ENCODE measurements around the gene SF3A1.

SF3A1 gene

DNA sequence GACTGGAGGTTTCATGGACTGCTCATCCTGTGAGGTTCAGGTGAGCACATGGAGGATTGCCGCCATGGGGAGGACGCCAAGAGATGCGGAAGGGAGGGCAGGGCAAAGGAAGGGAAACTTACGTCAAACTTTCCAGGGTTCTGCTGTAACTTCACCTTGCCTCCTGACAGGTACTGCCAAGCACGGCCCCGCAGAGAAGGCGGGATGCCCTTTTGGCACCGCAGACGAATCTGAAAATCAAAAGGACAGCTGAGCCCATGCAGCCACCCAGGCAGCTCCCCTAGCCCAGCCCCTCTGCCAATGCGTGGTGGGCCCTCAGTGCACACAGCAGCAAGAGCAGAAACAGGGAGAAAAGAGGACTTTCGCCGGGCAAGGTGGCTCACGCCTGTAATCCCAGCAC is 57.4 kb downstream of the SF3A1 start:
- DNase-seq: no peak

DNA sequence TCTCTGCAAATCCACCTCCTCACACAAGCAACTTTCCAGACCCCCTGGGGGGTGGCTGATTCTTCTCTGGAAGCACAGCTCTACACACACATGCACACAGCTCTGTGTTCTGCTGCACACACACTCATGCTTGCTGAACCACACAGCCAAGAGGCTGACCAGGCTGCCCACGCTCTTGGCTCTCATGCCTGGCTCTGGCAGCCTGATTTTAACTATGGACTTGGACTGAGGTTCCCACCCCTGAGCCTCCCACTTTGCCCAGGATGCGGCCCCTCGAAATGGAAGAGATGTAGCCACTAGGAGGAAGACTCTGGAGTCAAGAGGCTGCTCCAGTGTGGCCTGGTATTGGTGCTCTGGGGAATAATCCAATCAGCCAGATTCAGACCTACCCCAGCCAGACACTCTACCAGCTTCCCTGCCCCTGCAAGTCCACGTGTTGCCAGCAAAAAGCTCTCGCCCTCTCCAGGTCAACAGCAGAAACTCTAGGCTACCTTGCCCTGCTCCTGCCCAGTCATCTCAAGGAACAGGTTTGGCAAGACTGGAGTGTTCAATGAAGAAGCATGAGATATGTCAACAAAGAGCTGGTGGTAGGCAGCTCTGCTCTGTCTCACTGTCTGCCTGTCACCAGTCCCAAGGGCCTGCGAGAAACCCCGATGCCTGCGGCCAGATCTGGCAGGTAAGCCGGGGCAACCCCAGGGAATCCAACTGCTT is 58.5 kb downstream of the SF3A1 start:
- DNase-seq: no peak

DNA sequence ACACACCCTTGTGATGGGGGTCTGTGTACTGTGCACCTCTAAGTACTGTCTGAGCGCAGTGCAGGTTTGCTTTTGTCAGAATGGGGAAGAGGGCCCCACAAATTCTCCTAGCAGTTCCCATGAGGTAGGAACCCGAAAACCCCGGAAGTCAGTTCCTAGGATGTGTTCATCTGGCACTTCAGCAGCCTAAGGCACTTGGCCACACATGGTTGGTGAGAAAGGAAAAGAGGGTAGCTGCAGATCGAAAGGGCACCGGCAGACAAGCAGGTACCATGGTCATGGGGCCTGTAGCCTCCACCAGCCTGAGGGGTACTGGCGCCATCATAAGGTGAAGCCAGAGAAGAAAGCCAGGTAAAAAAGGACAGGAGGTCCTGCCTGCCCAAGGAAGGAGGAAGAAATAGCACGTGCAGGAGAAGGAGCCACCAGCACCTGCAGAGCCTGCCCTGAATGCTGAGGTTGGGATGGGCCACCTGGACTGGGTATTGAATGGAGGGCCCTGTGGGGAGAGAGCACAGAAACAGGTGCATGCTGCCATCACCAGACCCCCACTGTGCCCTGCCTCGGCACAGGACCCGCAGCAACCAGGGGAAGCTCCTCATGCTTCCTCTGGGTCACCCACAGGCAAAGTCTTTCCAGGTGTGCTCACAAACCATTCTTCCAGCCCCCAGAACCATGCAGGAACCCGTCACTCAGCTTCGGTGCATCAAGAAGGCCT is 59.3 kb downstream of the SF3A1 start:
- DNase-seq: no peak

DNA sequence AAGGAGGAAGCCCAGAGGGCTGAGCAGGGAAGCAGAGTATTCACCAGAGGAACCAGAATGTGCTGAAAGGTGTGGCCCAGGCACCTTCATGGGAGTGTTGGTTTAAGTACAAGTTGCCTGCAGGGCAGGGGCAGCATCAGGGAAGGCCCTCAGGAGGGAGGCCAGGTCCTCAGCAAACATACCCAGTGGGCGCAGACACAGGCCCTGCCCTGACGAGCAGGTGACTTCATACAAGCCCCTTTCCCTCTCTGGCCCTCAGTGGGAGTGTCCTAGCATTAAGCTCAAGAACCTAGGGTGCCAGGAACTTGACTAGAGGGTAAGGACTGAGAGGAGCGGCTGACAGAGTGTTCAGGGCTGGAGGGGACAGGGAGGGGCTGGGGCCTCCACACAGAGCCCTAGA is 59.9 kb downstream of the SF3A1 start:
- DNase-seq: no peak

DNA sequence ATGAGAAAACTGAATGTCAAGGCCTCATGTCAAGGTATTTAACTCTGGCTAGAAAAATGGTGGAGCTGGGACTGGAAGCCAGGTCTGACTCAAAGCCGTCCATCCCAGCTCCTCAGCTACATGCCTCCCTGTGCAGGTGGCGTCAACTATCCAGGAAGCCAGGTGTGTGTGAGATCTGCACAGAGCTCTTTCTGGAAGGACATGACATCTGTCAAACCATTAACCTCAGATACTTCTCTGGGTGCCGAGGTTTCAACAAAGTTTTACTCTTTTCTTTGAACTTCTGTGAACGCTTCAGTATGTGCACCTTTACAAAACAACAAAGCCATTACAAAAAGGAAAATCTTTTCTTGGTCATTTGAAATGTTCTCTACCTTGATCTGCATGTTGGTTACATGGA is 60.4 kb downstream of the SF3A1 start:
- no peak for DNase-seq

DNA sequence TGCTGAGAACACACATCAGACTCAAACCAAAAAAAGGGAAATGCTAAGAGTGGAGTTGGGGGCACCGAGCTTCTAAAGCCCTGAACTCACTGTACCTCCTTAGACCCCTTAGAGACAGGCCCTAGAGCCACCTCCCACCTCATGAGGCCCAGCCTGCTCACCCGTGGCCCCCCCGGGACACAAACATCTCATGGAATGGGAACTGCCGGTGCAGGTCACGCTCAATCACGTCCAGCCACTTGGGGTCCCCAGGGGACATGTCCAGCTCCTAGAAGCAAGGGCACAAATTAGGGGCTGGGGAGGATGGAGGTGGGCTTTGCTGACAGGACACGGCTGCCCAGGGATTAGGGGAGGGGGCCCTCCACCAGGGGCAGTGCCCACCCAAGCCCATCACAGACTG is 61.1 kb downstream of the SF3A1 start:
- DNase-seq: no peak

DNA sequence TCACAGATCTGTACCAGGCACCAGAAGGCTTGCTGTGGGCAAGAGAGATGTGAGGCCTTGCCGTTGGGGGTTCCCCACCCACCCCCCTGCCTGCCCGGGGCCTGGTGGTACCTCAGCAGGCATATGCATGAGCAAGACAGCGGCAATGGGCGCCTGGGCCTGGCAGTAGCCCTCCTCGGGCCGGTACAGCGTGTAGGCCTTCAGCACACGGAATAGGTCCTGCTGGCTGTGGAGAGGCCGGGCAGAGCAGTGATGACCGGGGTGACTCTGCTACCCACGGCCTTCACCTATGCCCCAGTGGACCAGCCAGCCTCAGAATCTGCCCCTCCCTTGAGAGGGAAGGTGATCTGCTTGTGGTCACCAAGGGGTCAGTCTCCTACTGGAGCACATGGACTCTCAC is 61.9 kb downstream of the SF3A1 start:
- DNase-seq: no peak

DNA sequence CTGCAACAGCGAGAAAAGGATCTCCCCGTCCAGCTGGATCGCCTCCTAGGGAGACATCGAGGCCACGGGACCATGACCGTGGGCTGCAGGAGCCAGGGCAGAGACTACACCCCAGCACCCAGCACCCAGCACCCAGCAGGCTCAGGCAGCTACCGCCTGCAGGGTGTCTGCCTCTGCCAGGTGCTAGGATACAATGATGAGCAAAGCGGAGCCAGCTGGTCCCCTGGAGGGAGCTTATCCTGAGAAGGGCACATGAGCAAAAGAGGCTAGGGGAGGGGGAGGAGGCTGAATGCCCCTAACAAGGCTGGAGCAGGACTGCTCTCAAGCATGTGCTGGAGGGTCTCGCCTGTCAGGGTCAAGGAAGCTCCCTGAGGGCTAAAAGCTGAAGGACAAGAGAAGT is 62.6 kb downstream of the SF3A1 start:
- no peak for DNase-seq

DNA sequence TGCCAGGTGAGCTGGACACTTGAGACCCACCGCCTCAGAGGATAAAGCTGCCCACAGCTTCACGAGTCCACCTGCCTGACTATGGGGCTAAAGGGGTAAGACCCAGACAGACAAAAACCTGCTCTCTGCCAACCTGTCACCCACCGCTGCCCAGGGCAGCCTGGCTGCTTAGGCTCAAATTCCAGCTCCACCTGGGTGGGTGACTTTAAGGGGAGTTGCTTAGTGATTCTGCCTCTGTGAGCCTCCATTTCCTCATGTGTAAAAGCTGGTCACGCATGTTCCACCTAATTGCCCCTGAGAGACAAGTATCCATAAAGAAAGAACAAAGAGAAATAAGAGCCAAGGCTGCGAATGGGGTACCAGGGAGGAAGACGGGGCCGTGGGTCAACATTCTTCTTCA is 63.7 kb downstream of the SF3A1 start:
- DNase-seq: no peak

DNA sequence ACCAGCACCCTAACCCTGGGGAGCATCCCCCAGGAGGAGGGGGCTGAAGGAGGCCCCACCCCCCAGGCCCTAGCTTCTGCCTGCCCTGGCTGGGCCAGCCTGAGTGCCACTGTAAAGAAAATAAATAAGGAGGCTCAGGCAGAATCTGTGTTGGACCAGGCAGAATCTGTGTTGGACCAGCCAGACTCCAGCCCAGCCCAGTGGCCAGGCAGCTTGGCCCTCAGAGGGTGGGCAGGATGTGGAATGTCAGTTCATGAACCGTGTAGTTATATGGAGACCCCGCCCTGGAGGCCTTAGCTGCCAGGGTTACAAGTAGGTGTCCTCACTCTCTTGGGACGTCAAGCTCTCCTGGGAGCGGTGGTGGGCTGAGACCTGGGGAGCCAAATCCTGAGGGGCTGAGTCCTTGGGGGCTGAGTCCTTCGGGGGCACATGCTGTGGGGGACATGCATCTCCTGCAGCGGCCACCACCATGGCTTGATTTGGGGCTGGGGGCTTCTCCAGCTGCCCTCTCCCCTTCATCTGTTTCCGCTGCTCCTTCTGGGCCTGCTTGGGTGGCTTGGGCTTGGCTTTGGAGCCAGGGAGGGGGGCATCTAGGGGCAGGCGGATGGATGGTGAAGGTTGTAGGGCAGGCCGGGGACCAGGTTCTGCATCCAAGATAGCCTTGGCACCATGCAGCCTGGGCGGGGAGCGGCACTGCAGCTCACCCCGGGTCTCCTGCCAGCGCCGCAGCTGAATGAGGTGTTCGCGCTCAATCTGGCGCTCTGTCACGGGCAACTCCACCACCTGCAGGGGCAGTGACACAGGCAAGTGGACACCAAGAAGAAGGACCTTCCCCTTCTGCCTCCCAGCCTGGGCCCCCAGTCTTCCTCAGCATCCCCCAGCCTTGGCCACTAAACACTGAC is 64.4 kb downstream of the SF3A1 start:
- DNase-seq: no peak

DNA sequence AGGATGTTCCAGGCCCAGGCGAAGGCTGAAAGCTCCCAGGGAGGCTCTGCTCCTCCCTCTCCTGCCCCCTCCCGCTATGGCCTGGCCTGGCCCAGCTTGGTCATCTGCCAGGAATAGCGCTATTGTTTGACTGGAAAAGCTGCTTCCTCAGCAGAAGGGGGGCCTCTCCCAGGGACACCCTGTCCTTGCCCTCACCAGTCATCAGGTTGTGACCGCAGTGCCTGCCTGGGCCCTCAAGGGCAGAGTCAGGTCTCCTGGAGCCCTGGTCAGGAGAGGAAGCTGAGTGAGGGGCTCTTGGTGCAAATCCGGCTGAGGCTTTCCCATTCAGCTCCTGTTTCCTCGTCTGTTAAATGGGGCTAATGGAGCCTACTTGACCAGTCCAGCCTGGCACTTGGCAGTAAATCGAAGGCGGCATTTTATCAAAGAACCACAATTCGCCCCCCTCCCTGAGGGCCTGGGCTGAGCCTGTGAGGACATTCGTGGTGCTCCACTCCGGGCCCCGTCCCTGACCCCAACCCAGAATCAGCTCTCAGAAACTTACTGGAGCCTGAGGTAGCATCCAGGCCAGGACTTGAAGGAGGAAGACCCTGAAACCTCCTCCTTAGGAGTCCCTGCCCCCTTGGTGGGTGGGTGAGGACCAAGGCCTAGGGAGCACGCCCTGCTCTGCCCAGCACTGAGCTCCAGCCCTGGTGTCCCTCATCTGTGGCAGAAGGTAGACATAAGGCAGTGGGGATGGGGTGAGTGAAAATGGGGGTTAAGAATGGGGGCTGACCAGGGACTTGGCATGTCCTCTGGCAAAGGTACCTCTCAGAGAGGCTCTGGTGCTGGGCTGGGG is 65.4 kb downstream of the SF3A1 start:
- no peak for DNase-seq

DNA sequence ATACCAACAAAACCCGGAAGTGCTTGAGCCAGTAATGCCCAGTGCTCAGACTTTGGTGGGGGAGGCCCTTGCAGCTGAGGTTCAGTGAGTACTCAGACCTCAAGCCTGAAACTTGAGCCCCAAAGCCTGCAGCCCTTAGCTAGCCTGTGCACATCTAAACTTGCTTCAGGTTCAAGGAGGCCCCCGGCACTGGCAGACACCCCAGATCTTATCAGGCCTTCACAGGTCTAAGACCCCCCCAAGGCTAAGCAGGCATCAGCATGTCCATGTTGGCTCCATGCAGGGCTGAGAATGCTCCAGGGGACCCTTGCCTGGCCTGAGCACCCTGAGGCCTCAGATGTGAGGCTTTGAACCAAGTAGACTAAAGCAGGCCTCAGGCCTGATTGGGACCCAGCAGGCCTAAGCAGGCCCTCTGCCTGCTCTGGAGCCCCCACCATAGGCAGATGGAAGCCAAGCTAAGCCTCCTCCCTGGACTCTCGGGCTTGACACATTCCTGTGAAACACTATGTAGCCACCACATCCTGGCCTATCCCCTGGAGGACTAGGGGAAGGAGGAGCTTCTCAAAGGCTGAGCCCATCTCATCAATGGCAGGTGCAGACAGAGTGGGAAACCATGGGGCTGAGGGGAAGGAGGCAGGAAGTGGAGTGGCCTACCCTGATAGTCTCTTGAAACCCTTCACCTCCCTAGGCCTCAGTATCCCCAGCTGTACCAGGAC is 66.2 kb downstream of the SF3A1 start:
- peak; percentile 62 for DNase-seq

DNA sequence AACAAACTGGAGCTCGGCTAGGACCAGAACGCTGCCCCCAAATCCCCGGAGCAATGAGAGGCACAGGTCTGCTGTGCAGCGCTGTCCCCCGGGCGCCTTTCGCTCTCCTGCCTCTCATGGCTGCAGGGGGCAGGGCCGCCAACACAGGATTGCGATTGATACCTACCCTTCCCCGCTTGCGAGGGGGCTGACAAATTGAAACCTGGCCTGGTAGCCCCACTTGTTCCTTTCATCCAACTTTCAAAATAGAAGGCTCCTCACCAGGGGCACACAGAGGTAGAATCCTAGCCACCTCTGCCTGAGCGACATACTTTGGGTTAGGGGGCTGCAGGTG is 66.7 kb downstream of the SF3A1 start:
- DNase-seq: no peak

DNA sequence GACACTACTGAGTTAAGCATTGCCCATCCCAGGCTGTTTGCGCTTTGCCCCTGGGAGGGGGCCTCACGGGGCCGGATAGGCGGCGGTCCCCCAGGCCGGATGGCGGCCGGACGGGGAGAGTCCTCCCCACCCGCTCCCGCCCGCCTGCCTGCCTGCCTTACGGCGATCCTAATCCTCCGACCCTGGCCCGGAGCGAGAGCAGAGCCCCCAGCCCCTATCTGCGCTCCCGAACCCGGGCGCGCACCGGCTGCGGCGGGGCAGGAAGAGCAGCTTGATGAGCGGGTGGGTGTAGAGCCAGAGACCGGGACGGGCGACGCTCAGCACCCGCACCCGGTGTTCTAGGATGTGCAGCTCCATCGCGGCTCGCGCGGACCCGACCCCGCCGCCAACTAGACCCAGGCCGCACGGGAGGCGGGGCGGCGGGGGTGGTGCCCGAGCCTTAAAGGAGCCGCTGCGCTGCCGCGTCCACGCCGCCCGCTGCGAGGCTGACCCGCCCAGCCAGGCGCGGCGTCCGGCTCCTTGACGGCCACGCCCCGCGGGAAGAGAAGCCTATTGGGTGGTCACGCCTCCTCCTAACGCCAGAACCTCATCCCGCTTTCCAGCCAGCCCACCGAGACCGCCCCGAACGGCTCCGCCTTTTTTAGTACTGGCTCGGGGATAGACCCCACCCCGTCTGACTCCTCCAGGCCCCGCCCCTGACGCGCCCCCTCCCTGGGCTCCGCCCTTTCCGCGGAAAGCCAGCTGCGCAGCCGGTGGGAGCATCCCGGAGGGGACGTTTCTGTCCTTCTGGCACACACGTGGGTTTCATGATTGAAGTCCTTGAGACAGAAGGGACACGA is 67.3 kb downstream of the SF3A1 start, which contains the start of gene CASTOR1:
CASTOR1 (minus strand) TSS at position 365 of the 839 bp plus-strand sequence; CDS start at position 357, 8 bp downstream.
- DNase-seq: peak; percentile 97

DNA sequence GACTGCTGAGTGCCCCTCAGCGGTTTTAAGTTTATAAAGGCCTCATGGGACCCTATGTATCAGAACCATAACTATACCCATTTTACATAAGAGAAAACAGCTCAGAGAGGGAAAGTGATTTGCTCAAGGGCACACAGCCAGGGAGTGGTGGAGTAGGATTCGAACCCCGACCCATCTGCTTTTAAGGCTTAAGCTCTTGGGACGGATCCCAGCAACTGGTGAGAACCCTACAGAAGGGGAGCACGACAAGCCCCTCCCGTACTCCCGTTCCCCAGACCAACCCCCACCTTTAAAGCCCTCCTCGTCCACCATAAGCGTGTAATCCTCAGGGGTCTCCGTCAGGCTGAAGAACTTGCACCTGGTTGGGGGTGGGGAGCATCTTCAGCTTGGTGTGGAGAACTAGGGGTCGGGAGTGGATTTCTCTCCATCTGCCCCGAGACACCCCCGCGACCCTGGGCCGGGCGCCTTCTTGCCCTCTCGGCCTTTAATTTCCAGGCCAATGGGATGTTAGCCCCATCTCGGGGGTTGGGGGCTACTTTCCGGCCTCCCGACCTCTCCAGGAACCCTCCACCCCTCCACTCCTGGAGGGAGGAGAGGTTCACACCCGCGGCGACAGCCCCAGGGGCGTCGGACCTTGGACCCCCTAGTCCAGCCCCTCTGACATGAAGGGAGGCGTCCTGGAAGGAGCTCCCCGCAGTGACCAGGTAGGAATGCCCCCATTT is 68.1 kb downstream of the SF3A1 start:
- no peak for DNase-seq

DNA sequence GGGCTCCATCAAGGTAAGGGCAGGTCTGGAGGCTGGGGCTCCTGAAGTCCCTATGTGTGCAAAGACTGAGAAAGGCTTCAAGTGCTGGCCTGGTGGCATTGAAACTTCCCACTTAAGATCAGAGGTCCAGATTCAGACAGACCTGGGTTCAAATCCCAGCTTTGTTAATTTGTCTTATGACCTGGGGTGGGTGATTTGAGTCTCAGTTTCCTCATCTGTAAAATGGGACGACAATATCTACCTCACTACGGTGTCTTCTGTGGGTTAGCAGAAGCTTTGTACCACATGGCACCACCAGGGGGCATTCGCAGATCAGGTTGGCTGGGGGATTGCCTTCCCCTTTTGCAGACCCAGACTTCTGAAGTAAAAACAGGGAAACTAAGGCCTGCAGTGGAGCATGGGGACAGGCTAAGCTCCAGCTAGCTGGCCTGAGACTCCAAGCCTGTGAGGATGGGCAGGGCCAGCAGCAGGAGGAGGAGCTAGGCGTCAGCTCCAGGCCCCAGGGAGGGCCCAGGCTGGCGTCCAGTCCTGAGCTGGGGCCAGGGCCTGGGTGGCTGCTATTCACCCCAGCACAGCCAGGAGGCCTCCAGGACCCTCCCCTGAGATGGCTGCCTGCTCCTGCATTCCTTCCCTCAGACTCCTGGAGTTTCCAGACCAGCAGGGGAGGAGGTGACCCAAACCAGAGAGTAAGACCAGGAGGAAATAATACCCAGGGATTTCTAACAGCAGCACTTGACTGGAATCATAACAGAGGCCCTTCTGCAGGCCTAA is 68.9 kb downstream of the SF3A1 start:
- peak; percentile 84 for DNase-seq

DNA sequence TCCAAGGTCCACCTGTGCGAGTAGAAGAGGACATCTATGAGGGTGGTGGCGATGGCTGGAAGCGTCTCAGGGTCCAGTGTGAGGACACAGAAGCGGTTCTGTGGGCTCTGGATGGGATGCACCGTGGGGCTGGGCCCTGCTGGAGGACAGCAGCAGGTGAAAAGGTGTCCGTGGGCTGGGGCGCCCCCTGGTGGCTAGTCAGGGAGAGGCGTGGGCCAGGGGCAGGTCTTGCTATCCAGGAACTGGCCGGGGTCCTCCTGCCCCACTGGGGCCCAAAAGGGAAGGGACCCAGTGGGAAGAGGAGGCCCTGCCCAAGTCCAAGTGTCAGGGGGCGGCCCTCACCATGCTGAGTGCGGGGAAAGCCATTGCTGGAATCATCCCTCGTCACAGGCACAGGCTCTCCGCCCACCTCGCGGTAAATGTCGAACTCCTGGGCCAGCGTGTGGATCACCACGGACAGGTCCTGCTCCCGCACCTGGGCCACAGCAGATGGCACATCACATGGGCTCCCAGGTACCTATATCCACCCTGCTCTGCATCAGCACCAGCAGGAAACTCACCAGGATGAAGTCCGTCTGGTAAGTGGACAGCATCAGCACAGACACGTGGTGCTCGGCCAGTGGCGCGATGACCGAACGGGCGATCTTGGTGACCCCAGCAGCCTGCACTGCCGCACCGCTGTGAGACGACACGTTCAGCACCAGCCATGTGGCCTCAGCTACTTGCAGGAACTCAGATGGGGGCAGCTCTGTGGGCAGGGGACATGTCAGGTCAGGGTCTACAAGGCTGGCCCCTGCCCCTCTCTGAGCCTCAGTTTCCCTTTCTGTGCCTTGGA is 69.7 kb downstream of the SF3A1 start:
- DNase-seq: peak; percentile 31

DNA sequence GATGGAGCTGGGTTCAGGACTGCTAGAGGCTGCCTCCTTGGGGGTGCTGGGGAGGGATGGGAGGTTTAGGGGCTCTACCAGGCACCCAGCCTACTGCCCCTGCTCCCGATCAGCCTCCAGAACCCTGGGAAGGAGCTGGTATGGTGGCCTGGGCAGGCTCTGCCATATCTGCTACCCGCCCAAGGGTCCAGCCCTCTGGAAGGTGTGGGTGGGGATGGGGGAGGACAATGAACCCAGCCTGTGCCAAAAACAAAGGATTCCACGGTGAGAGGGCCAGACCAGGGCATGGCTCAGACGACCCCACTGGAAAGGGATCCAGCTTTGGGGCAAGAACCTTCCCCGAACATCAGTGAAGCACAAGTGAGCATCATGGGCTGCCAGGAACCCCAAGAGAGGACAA is 70.4 kb downstream of the SF3A1 start:
- no peak for DNase-seq

DNA sequence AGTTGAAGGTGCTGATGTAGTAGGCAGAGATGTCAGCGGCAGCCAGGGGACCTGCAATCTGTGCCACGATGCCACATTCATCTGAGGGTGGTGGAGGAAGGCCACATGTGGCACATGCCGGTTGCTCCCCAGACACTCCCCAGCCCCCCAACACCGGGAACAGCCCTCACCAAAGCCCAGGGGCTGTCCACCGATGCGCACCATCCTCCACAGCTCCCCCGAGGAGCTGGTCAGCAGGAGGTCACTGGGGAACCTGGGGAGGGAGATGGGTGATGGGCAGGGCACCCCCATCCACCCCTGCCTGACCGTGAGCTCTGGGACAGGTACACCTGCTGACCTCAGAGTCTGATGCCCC is 70.9 kb downstream of the SF3A1 start:
- no peak for DNase-seq
